ENCODE data around the gene ADAMTS10. TPM values are rescaled to one million over a fixed set of nuclear protein-coding genes. Genes with fewer than 3 reads are reported as not detected.

The ADAMTS10 gene
- total and polyA plus RNA-seq, 2 of the 13 experiments (the other 11 are each of a cell fraction or from before 2014, with no cell fraction given), result 0.49 to 1.7 TPM

DNA sequence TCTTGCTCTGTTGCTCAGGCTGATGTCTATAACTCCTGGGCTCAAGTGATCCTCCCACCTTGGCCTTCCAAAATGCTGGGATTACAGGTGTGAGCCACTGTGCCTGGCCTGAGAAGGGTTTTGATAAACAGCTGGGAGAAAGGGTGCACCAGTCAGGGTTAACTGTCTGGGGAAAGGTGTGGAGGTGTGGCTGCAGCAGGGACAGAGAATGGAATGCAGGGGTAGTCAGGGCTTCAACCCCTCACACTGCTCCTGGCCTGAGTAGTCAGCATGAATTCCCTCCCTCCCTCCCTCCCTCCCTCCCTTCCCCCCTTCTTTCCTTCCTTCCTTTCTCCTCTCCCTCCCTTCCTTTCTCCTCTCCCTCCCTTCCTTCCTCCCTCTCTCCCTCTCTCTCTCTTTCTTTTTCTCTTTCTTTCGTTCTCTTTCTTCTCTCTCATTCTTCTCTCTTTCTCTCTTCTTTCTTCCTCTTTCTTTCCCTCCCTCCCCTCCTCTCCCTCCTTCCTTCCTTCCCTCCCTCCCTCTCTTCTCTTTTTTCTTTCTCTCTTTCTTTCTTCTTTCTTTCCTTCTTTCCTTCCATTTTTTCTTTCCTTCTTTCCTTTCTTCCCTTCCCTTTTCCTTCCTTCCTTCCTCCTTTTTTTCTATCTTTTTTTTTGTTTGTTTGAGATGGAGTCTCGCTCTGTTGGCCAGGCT, 49.3 kb downstream of the ADAMTS10 start:
- Histone ChIP-seq H3K79me2 (ENCODE audit: insufficient read depth, low read length) (no peaks in the 10 kb centered on the region), H3K27me3 (ENCODE audit: control insufficient read depth in 1 of 2, insufficient read depth in 2 of 2, low read length in 2 of 2) (no peaks in the 10 kb centered on the region; a peak in 1 of 5 replicates), H3K4me3 (replicated peaks in 1 of 3; ENCODE audit: insufficient read depth in 1 of 3, low read depth in 2 of 3, low read length in 3 of 3) (no peak overlapping the region), H3K36me3 (replicated peaks in 1 of 2; ENCODE audit: control insufficient read depth in 1 of 2, insufficient read depth in 2 of 2, low read length in 2 of 2) (no peaks in the 10 kb centered on the region), H3K4me1 (ENCODE audit: insufficient read depth, low read length) (peaks cover 6% of the 10 kb centered on the region; the same call in 1 of the 2 replicates), H3K4me2 (ENCODE audit: low read depth, low read length) (no peak overlapping the region), H4K20me1 (ENCODE audit: insufficient read depth, low read length) (no peaks in the 10 kb centered on the region), H3K27ac (ENCODE audit: extremely low read length, insufficient read depth, low read length) (no peak overlapping the region), H3K9ac (ENCODE audit: insufficient read depth, low read depth, low read length) (no peak overlapping the region), H3K9me3 (ENCODE audit: low read length) (no peaks in the 10 kb centered on the region), H2AFZ (ENCODE audit: low read length) (no peak overlapping the region)
- ChIA-PET POLR2A (no interaction called here), CTCF (ENCODE audit: low intra/inter-chr PET ratio, low total read pairs) (no interaction called here)
- no TSS peak for BruUV-seq (replicated peaks)
- ATAC-seq (no peak; the same call in 2 of the 3 replicates), DNase-seq (ENCODE audit: low spot score) (no peak), FAIRE-seq (no peak)
- in situ Hi-C loops (cut with HindIII; ENCODE audit: extremely low pct_ligation_motif_present, low pct_unique_long_range_greater_than_20kb) (no loop called here), intact Hi-C loops (cut with micrococcal nuclease; ENCODE audit: unreplicated experiment) (no loop called here)
- WGBS (ENCODE audit: low lambda C conversion rate), result 55% methylated on average over 2 of the region's 2 CpGs
- TF ChIP-seq ZFP36L1 (CRISPR knock-in tag; IDR thresholded peaks at IDR 0.05), result no peak
- TF ChIP-seq E2F2 (CRISPR knock-in tag; IDR thresholded peaks at IDR 0.05; ENCODE audit: borderline replicate concordance), result no peak
- TF ChIP-seq ZNF550 (CRISPR knock-in tag; IDR thresholded peaks at IDR 0.05; ENCODE audit: borderline replicate concordance), result no peak
- TF ChIP-seq, protein P1, sequence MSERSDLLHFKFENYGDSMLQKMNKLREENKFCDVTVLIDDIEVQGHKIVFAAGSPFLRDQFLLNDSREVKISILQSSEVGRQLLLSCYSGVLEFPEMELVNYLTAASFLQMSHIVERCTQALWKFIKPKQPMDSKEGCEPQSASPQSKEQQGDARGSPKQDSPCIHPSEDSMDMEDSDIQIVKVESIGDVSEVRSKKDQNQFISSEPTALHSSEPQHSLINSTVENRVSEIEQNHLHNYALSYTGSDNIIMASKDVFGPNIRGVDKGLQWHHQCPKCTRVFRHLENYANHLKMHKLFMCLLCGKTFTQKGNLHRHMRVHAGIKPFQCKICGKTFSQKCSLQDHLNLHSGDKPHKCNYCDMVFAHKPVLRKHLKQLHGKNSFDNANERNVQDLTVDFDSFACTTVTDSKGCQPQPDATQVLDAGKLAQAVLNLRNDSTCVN (CRISPR knock-in tag; IDR thresholded peaks at IDR 0.05; ENCODE audit: borderline replicate concordance), result no peak
- TF ChIP-seq ZNF367 (CRISPR knock-in tag; IDR thresholded peaks at IDR 0.05; ENCODE audit: borderline replicate concordance), result no peak
- TF ChIP-seq, protein P2, sequence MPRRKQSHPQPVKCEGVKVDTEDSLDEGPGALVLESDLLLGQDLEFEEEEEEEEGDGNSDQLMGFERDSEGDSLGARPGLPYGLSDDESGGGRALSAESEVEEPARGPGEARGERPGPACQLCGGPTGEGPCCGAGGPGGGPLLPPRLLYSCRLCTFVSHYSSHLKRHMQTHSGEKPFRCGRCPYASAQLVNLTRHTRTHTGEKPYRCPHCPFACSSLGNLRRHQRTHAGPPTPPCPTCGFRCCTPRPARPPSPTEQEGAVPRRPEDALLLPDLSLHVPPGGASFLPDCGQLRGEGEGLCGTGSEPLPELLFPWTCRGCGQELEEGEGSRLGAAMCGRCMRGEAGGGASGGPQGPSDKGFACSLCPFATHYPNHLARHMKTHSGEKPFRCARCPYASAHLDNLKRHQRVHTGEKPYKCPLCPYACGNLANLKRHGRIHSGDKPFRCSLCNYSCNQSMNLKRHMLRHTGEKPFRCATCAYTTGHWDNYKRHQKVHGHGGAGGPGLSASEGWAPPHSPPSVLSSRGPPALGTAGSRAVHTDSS (CRISPR knock-in tag; conservative IDR thresholded peaks at IDR 0.05), result no peak
- TF ChIP-seq DDIT3 (CRISPR knock-in tag; IDR thresholded peaks at IDR 0.05), result no peak
- no peak for TF ChIP-seq RORA (CRISPR knock-in tag; IDR thresholded peaks at IDR 0.05)
- no peak for TF ChIP-seq AGO2 (optimal IDR thresholded peaks at IDR 0.05; ENCODE audit: low read depth, low read length)
- no peak for TF ChIP-seq ZNF18 (CRISPR knock-in tag; IDR thresholded peaks at IDR 0.05; ENCODE audit: insufficient replicate concordance)
- no peak for TF ChIP-seq RFXANK (CRISPR knock-in tag; IDR thresholded peaks at IDR 0.05)
- TF ChIP-seq, protein P3, sequence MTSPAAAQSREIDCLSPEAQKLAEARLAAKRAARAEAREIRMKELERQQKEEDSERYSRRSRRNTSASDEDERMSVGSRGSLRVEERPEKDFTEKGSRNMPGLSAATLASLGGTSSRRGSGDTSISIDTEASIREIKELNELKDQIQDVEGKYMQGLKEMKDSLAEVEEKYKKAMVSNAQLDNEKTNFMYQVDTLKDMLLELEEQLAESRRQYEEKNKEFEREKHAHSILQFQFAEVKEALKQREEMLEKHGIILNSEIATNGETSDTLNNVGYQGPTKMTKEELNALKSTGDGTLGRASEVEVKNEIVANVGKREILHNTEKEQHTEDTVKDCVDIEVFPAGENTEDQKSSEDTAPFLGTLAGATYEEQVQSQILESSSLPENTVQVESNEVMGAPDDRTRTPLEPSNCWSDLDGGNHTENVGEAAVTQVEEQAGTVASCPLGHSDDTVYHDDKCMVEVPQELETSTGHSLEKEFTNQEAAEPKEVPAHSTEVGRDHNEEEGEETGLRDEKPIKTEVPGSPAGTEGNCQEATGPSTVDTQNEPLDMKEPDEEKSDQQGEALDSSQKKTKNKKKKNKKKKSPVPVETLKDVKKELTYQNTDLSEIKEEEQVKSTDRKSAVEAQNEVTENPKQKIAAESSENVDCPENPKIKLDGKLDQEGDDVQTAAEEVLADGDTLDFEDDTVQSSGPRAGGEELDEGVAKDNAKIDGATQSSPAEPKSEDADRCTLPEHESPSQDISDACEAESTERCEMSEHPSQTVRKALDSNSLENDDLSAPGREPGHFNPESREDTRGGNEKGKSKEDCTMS (CRISPR knock-in tag; conservative IDR thresholded peaks at IDR 0.05), result no peak
- no peak for TF ChIP-seq TP53 (CRISPR knock-in tag; conservative IDR thresholded peaks at IDR 0.05)
- TF ChIP-seq SIX1 (CRISPR knock-in tag; IDR thresholded peaks at IDR 0.05; ENCODE audit: borderline replicate concordance), result no peak
- no peak for TF ChIP-seq TAF15 (IDR thresholded peaks at IDR 0.05; ENCODE audit: low read depth, low read length, poor library complexity, severe bottlenecking)

Measured in HepG2 (cell line).